H1 (cell line): ENCODE measurements around the gene NXPH2. TPM values are rescaled to one million over a fixed set of nuclear protein-coding genes. Genes with fewer than 3 reads are reported as not detected.

ENCODE experiments used
- ASH2L ChIP-seq: fragments of 200-600, 300-600 bp; sonication (generic); IDR thresholded peaks from one replicate; pipeline ENCODE4 v1.7.1; 2017; ENCODE audit warnings: low read length
- CHD7 ChIP-seq: fragments of 300-600 bp; sonication (generic); IDR thresholded peaks from 2 replicates; pipeline ENCODE4 v1.7.1; 2012; ENCODE audit warnings: low read length, moderate library complexity, mild to moderate bottlenecking, inconsistent platforms; ENCODE audit not compliant: insufficient replicate concordance
- RBBP5 ChIP-seq: IDR thresholded peaks from 2 replicates; pipeline ENCODE4 v1.7.1; 2012; ENCODE audit warnings: low read depth, mild to moderate bottlenecking, inconsistent platforms, low read length, moderate library complexity, borderline replicate concordance
- RXRA ChIP-seq: IDR thresholded peaks from 2 replicates; pipeline ENCODE4 v1.6.1; 2011; ENCODE audit warnings: low read depth, mild to moderate bottlenecking, low read length, moderate library complexity; ENCODE audit not compliant: insufficient read depth
- SIRT6 ChIP-seq: IDR thresholded peaks from one replicate; pipeline ENCODE4 v1.7.1; 2012; ENCODE audit warnings: low read length, inconsistent platforms
- SIX5 ChIP-seq: IDR thresholded peaks from 2 replicates; pipeline ENCODE4 v1.6.1; 2011; ENCODE audit warnings: mild to moderate bottlenecking, low read depth, low read length
- SP1 ChIP-seq: IDR thresholded peaks from 2 replicates; pipeline ENCODE4 v1.6.1; 2011; ENCODE audit warnings: low read depth, low read length
- polyA plus RNA-seq, 7 experiments: library from polyadenylated mRNA; depleted of rRNA in 3 of 7; stranded (reverse) in 5 of 7; unstranded in 2 of 7; fragments of >200 nt in 5 of 7; fragments of 200-250 nt in 2 of 7; gene quantifications; 1 replicate in 5 of 7; 2 replicates in 1 of 7; 4 replicates in 1 of 7; pipeline versions ENCODE4 v1.2.1 to v1.2.3, GENCODE V29; 2011 to 2013; ENCODE audit warnings: missing spikeins in 2 of 7, mixed read lengths in 2 of 7
- total RNA-seq: library from RNA; stranded (reverse); fragmentation: NEBNext Ultra II Directional; extraction: Animal tissue kit (Norgen Biotek cat#: 25700); gene quantifications from 2 replicates; pipeline ENCODE4 v1.2.1, GENCODE V29; 2021

Gene NXPH2
- total and polyA plus RNA-seq, 2 of the 8 experiments (the other 6 are each of a cell fraction or from before 2014, with no cell fraction given): 1.9 to 6.9 TPM

- TF ChIP-seq SIX5: no peak
- no peak for TF ChIP-seq ASH2L
- no peak for TF ChIP-seq RXRA
- no peak for TF ChIP-seq SIRT6
- no peak for TF ChIP-seq CHD7
- TF ChIP-seq SP1: no peak
- TF ChIP-seq RBBP5: no peak
These were observed 121.8 kb downstream of the NXPH2 start (continued) for GRCh38 chr2:138658187-138658894.
